Activated T-cell treated with anti-CD3 and anti-CD28 coated beads, Interleukin-2, amount 50 U/mL, for 72 hours (primary cell): Measurements from ENCODE around the gene TUBA1A. TPM values are rescaled to one million over a fixed set of nuclear protein-coding genes. Genes with fewer than 3 reads are reported as not detected.
"Not testable (repeated sequence)": the region's sequence is repeated elsewhere in the genome, so short reads cannot be mapped to it uniquely, and the experiment has no call there.

Experiments used
- ATAC-seq, 2 donors: fragments of 150-1000 bp; cut with Tn5 transposase; replicated peaks in 1 of 2; 2 replicates each; pipeline ENCODE4 v1.10.0; 2021; ENCODE audit warnings: moderate library complexity in 2 of 2, mild to moderate bottlenecking in 1 of 2
- DNase-seq, 2 donors: peaks; one replicate each; pipeline ENCODE4 v3.0.0; 2021 to 2022; ENCODE audit warnings: mixed read lengths in 1 of 2
- H3K27ac Mint-ChIP-seq: one replicate; pipeline ENCODE4 v1.8.0; 2022; ENCODE audit warnings: mild to moderate bottlenecking, moderate library complexity, mixed read lengths
- H3K27me3 Mint-ChIP-seq: one replicate; pipeline ENCODE4 v1.8.0; 2022; ENCODE audit warnings: low read depth, mixed read lengths
- H3K36me3 Mint-ChIP-seq, 2 donors: one replicate each; pipeline ENCODE4 v1.8.0; 2022; ENCODE audit warnings: mixed read lengths in 2 of 2, mild to moderate bottlenecking in 1 of 2; ENCODE audit not compliant: insufficient read depth in 2 of 2
- H3K4me1 Mint-ChIP-seq: one replicate; pipeline ENCODE4 v1.8.0; 2022; ENCODE audit warnings: low read depth, mixed read lengths
- H3K4me3 Mint-ChIP-seq, 2 donors: one replicate each; pipeline ENCODE4 v1.8.0; 2022; ENCODE audit warnings: mild to moderate bottlenecking in 2 of 2, mixed read lengths in 2 of 2, moderate library complexity in 2 of 2
- H3K9me3 Mint-ChIP-seq, 2 donors: one replicate each; pipeline ENCODE4 v1.8.0; 2022; ENCODE audit warnings: mixed read lengths in 2 of 2
- total RNA-seq, 2 donors: library from RNA; stranded (reverse); gene quantifications; one replicate each; pipeline ENCODE4 v1.2.3, GENCODE V29; 2022

Gene TUBA1A
- total RNA-seq, 2 donors from 2014 or later: 77.6 to 82.6 TPM

GRCh38 chr12:49161092-49161795, 27.6 kb downstream of the TUBA1A start:
- H3K27ac Mint-ChIP-seq: no peak overlapping the region
- ATAC-seq: no peak
- H3K4me1 Mint-ChIP-seq: no peaks in the 10 kb centered on the region
- no peaks in the 10 kb centered on the region for H3K27me3 Mint-ChIP-seq
- DNase-seq: no peak
- no peaks in the 10 kb centered on the region for H3K36me3 Mint-ChIP-seq
- H3K4me3 Mint-ChIP-seq: no peak overlapping the region
- H3K9me3 Mint-ChIP-seq: no peaks in the 10 kb centered on the region

DNA sequence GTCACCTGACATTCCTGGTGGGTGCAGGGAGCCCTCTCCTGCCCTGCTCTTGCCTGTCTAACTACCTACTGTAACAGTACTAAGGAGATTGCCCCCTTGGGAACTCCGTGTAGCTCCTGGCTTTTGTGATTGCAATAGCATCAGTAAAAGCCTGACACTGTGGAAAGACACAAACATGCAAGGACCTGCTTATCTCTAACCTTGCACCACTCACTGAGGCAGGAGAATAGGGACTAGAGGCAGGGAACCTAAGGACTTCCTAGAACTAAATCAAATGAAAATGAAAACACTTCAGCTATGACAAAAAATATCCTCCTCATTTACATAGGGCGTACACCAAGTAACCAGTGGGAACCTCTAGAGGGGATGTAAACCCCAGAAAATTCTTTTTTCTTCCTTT, 28.5 kb downstream of the TUBA1A start:
- H3K4me1 Mint-ChIP-seq: no peaks in the 10 kb centered on the region
- H3K36me3 Mint-ChIP-seq: no peaks in the 10 kb centered on the region
- no peaks in the 10 kb centered on the region for H3K27me3 Mint-ChIP-seq
- no peak overlapping the region for H3K4me3 Mint-ChIP-seq
- DNase-seq (no peak), ATAC-seq (no peak)
- no peak overlapping the region for H3K27ac Mint-ChIP-seq
- H3K9me3 Mint-ChIP-seq: no peaks in the 10 kb centered on the region

DNA sequence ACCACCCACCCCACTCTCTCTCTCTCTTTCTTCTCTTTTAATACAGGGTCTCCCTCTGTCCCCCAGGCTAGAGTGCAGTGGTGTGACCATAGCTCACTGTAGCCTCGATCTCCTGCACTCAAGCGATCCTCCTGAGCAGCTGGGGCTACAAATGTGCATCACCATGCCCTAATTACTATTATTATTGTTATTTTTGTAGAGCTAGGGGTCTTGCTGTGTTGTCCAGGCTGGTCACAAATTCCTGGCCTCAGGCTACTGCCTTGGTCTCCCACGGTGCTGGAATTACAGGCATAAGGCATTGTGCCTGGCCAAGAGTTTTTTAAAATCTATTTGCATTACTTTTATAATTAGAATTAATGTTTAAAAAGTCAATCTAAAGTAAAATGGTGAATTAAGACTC, 34.7 kb downstream of the TUBA1A start:
- Mint-ChIP-seq H3K9me3 (no peaks in the 10 kb centered on the region), H3K4me1 (no peaks in the 10 kb centered on the region), H3K27me3 (no peaks in the 10 kb centered on the region), H3K4me3 (no peak overlapping the region), H3K36me3 (no peaks in the 10 kb centered on the region), H3K27ac (no peak overlapping the region)
- ATAC-seq (no peak), DNase-seq (no peak)

GRCh38 chr12:49147384-49147783, 41.5 kb downstream of the TUBA1A start:
- H3K36me3 Mint-ChIP-seq: peaks cover 0 to 2% of the 10 kb centered on the region in 2 donors
- no peaks in the 10 kb centered on the region for H3K4me1 Mint-ChIP-seq
- ATAC-seq (no peak), DNase-seq (no peak)
- no peaks in the 10 kb centered on the region for H3K9me3 Mint-ChIP-seq
- H3K27me3 Mint-ChIP-seq: no peaks in the 10 kb centered on the region
- H3K27ac Mint-ChIP-seq: no peak overlapping the region
- H3K4me3 Mint-ChIP-seq: no peak overlapping the region

- Mint-ChIP-seq H3K4me3 (no peak overlapping the region), H3K27ac (no peak overlapping the region), H3K4me1 (no peaks in the 10 kb centered on the region), H3K36me3 (peaks cover 0 to 4% of the 10 kb centered on the region in 2 donors), H3K27me3 (no peaks in the 10 kb centered on the region), H3K9me3 (no peaks in the 10 kb centered on the region)
- DNase-seq: no peak
- no peak for ATAC-seq
These were observed 42.5 kb downstream of the TUBA1A start for GRCh38 chr12:49146406-49146805.

DNA sequence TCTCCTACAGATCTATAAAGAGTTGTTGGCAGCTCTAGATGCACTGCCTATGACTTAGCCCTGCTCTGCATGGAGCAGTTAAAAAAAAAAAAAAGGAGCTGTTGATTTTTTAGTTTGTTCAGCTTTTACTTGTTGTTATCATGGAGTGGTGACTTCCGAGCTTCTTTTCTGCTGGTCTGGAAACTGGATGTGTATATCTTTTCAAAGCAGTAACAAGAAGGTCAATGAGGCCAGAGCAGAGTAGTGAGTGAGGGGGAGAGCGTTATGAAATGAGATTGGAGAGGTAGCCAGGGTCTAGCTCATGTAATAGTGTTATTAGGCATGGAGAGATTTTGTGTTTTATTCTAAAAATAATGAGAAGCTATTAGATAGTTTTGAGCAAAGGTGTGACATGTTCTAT, 44.5 kb downstream of the TUBA1A start:
- Mint-ChIP-seq H3K27ac (no peak overlapping the region), H3K36me3 (peaks cover 0 to 4% of the 10 kb centered on the region in 2 donors), H3K4me3 (no peak overlapping the region), H3K4me1 (no peaks in the 10 kb centered on the region), H3K27me3 (no peaks in the 10 kb centered on the region), H3K9me3 (no peaks in the 10 kb centered on the region)
- ATAC-seq: no peak
- no peak for DNase-seq

DNA sequence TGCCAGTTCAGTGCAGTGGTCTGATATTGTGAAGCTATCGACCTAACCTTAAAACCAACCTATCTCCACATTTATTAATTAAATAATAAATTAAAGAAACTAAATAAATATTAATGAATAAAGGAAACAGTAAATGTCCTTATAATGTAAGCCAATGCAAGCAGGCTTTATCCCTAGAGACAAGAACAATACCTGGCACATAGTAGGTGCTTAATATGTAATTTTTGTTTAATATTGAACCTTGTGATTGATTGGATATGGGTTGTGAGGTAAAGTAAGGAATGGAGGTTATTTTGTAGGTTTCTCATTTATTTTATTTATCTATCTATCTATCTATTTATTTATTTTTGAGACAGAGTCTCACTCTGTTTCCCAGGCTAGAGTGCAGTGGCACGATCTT, 49.9 kb downstream of the TUBA1A start:
- ATAC-seq: no peak
- DNase-seq: no peak
- no peaks in the 10 kb centered on the region for H3K27me3 Mint-ChIP-seq
- H3K9me3 Mint-ChIP-seq: no peaks in the 10 kb centered on the region
- peaks cover 0 to 7% of the 10 kb centered on the region in 2 donors for H3K36me3 Mint-ChIP-seq
- H3K4me3 Mint-ChIP-seq: no peak overlapping the region
- peaks cover 2% of the 10 kb centered on the region for H3K4me1 Mint-ChIP-seq
- H3K27ac Mint-ChIP-seq: no peak overlapping the region

GRCh38 chr12:49138587-49138986, 50.3 kb downstream of the TUBA1A start:
- H3K4me1 Mint-ChIP-seq: peaks cover 6% of the 10 kb centered on the region
- ATAC-seq (no peak), DNase-seq (no peak)
- no peaks in the 10 kb centered on the region for H3K9me3 Mint-ChIP-seq
- peaks cover 0 to 7% of the 10 kb centered on the region in 2 donors for H3K36me3 Mint-ChIP-seq
- H3K27me3 Mint-ChIP-seq: no peaks in the 10 kb centered on the region
- no peak overlapping the region for H3K27ac Mint-ChIP-seq
- no peak overlapping the region for H3K4me3 Mint-ChIP-seq

- no peak for ATAC-seq
- peaks cover 0 to 7% of the 10 kb centered on the region in 2 donors for H3K36me3 Mint-ChIP-seq
- no peak for DNase-seq
- H3K27ac Mint-ChIP-seq: no peak overlapping the region
- peaks cover 14% of the 10 kb centered on the region for H3K4me1 Mint-ChIP-seq
- no peak overlapping the region for H3K4me3 Mint-ChIP-seq
- H3K9me3 Mint-ChIP-seq: no peaks in the 10 kb centered on the region
- no peaks in the 10 kb centered on the region for H3K27me3 Mint-ChIP-seq
These were observed 51.4 kb downstream of the TUBA1A start for GRCh38 chr12:49137476-49137875.

DNA sequence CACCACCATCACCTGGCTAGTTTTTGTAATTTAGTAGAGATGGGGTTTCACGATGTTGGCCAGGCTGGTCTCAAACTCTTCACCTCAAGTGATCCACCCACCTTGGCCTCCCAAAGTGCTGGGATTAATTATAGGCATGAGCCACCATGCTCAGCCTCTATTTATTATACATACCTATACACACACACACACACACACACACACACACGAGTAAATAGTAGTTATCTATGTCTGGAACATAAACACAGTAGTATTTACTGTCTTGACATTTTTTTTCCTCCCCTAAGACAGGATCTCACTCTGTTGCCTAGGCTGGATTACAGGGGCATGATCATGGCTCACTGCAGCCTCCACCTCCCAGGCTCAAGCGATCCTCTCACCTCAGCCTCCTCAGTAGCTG, 51.9 kb downstream of the TUBA1A start:
- not testable (repeated sequence) for H3K4me3 Mint-ChIP-seq, H3K27ac Mint-ChIP-seq, ATAC-seq, H3K36me3 Mint-ChIP-seq, DNase-seq, H3K9me3 Mint-ChIP-seq, H3K27me3 Mint-ChIP-seq
- peaks cover 19% of the 10 kb centered on the region for H3K4me1 Mint-ChIP-seq

Other genes with a start within 250 kb of the TUBA1A start
- gene ARF3, start 231.6 kb downstream of the TUBA1A start, total RNA-seq: 10 to 100 TPM; 73.5 to 96.5 TPM
- gene WNT10B, start 217.3 kb downstream of the TUBA1A start, total RNA-seq: 1 to 10 TPM in 1 of 2 donors, under 1 TPM in 1; 0.31 to 1.7 TPM
- under 1 TPM in 1 of 2 donors, not detected in 1; 0.42 TPM for gene WNT1, start 210.8 kb downstream of the TUBA1A start, total RNA-seq
- gene DDN, start 189.7 kb downstream of the TUBA1A start, total RNA-seq: under 1 TPM; 0.25 to 0.38 TPM
- 10 to 100 TPM; 66.1 to 79.3 TPM for gene PRKAG1, start 170.3 kb downstream of the TUBA1A start, total RNA-seq
- 10 to 100 TPM; 68.6 to 84.2 TPM for gene KMT2D, start 128.3 kb downstream of the TUBA1A start, total RNA-seq
- gene RHEBL1, start 119.1 kb downstream of the TUBA1A start, total RNA-seq: 10 to 100 TPM; 20.6 to 28.3 TPM
- gene DHH, start 94.3 kb downstream of the TUBA1A start, total RNA-seq: under 1 TPM; 0.12 to 0.41 TPM
- 100 to 1,000 TPM in 1 of 2 donors, 10 to 100 TPM in 1; 80.0 to 108 TPM for gene LMBR1L, start 78.2 kb downstream of the TUBA1A start, total RNA-seq
- 100 to 1,000 TPM; 851 to 922 TPM for gene TUBA1B, start 57.7 kb downstream of the TUBA1A start, total RNA-seq
- gene TUBA1C, start 76.0 kb upstream of the TUBA1A start, total RNA-seq: 100 to 1,000 TPM; 124 to 151 TPM
- gene PRPH, start 106.1 kb upstream of the TUBA1A start, total RNA-seq: 1 to 10 TPM in 1 of 2 donors, not detected in 1; 1.7 TPM
- gene TROAP, start 134.2 kb upstream of the TUBA1A start, total RNA-seq: 10 to 100 TPM; 63.8 to 77.9 TPM
- gene C1QL4, start 148.1 kb upstream of the TUBA1A start, total RNA-seq: under 1 TPM in 1 of 2 donors, not detected in 1; 0.12 TPM
- gene DNAJC22, start 157.8 kb upstream of the TUBA1A start, total RNA-seq: under 1 TPM in 1 of 2 donors, not detected in 1; 0.05 TPM
- 10 to 100 TPM; 12.3 to 16.4 TPM for gene SPATS2, start 178.4 kb upstream of the TUBA1A start, total RNA-seq